ENCODE data around the gene MORC2.

DNA sequence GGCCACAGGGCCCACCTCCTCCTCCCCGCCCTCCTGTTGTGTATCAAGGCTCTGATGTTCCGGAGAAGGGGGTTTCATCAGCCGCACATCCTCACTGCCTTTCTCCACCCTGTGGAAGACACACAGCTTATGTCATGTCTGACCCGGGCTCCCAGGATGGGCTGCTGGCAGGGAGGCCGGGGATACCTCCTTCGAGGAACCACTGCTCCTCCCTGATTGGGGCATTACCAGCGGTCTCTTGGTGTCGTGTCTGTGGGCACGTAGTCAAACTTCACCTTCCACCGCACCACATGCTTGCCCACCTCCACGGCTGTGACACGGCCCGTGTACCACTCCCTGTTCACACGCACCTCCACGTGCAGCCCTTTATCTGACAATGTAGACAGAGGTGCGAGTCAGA, 35.9 kb downstream of the MORC2 start:
- TF ChIP-seq YY1 (tag by site-specific recombination; IDR thresholded peaks at IDR 0.05) = no peak
- TF ChIP-seq ZNF623 (tag by site-specific recombination; IDR thresholded peaks at IDR 0.05) = no peak
- TF ChIP-seq, protein P1, sequence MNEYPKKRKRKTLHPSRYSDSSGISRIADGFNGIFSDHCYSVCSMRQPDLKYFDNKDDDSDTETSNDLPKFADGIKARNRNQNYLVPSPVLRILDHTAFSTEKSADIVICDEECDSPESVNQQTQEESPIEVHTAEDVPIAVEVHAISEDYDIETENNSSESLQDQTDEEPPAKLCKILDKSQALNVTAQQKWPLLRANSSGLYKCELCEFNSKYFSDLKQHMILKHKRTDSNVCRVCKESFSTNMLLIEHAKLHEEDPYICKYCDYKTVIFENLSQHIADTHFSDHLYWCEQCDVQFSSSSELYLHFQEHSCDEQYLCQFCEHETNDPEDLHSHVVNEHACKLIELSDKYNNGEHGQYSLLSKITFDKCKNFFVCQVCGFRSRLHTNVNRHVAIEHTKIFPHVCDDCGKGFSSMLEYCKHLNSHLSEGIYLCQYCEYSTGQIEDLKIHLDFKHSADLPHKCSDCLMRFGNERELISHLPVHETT (tag by site-specific recombination; IDR thresholded peaks at IDR 0.05) = no peak
- TF ChIP-seq BCL11A (tag by site-specific recombination; IDR thresholded peaks at IDR 0.05; ENCODE audit: low read depth) = no peak
- TF ChIP-seq, protein P2, sequence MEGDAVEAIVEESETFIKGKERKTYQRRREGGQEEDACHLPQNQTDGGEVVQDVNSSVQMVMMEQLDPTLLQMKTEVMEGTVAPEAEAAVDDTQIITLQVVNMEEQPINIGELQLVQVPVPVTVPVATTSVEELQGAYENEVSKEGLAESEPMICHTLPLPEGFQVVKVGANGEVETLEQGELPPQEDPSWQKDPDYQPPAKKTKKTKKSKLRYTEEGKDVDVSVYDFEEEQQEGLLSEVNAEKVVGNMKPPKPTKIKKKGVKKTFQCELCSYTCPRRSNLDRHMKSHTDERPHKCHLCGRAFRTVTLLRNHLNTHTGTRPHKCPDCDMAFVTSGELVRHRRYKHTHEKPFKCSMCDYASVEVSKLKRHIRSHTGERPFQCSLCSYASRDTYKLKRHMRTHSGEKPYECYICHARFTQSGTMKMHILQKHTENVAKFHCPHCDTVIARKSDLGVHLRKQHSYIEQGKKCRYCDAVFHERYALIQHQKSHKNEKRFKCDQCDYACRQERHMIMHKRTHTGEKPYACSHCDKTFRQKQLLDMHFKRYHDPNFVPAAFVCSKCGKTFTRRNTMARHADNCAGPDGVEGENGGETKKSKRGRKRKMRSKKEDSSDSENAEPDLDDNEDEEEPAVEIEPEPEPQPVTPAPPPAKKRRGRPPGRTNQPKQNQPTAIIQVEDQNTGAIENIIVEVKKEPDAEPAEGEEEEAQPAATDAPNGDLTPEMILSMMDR (tag by site-specific recombination; IDR thresholded peaks at IDR 0.05) = no peak
- TF ChIP-seq, protein P3, sequence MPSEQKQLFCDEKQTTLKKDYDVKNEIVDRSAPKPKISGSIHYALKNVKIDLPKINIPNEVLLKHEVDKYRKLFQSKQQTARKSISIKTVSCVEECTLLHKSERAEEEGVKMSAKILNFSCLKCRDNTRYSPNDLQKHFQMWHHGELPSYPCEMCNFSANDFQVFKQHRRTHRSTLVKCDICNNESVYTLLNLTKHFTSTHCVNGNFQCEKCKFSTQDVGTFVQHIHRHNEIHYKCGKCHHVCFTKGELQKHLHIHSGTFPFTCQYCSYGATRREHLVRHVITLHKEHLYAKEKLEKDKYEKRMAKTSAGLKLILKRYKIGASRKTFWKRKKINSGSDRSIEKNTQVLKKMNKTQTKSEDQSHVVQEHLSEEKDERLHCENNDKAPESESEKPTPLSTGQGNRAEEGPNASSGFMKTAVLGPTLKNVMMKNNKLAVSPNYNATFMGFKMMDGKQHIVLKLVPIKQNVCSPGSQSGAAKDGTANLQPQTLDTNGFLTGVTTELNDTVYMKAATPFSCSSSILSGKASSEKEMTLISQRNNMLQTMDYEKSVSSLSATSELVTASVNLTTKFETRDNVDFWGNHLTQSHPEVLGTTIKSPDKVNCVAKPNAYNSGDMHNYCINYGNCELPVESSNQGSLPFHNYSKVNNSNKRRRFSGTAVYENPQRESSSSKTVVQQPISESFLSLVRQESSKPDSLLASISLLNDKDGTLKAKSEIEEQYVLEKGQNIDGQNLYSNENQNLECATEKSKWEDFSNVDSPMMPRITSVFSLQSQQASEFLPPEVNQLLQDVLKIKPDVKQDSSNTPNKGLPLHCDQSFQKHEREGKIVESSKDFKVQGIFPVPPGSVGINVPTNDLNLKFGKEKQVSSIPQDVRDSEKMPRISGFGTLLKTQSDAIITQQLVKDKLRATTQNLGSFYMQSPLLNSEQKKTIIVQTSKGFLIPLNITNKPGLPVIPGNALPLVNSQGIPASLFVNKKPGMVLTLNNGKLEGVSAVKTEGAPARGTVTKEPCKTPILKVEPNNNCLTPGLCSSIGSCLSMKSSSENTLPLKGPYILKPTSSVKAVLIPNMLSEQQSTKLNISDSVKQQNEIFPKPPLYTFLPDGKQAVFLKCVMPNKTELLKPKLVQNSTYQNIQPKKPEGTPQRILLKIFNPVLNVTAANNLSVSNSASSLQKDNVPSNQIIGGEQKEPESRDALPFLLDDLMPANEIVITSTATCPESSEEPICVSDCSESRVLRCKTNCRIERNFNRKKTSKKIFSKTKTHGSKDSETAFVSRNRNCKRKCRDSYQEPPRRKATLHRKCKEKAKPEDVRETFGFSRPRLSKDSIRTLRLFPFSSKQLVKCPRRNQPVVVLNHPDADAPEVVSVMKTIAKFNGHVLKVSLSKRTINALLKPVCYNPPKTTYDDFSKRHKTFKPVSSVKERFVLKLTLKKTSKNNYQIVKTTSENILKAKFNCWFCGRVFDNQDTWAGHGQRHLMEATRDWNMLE (tag by site-specific recombination; conservative IDR thresholded peaks at IDR 0.05; ENCODE audit: low read depth) = no peak
- TF ChIP-seq, protein P4, sequence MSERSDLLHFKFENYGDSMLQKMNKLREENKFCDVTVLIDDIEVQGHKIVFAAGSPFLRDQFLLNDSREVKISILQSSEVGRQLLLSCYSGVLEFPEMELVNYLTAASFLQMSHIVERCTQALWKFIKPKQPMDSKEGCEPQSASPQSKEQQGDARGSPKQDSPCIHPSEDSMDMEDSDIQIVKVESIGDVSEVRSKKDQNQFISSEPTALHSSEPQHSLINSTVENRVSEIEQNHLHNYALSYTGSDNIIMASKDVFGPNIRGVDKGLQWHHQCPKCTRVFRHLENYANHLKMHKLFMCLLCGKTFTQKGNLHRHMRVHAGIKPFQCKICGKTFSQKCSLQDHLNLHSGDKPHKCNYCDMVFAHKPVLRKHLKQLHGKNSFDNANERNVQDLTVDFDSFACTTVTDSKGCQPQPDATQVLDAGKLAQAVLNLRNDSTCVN (tag by site-specific recombination; optimal IDR thresholded peaks at IDR 0.05) = no peak
- TF ChIP-seq ZNF501 (tag by site-specific recombination; IDR thresholded peaks at IDR 0.05) = no peak
- TF ChIP-seq ZBTB10 (tag by site-specific recombination; IDR thresholded peaks at IDR 0.05) = no peak
